IPS DF 6.9 (cell line): Measurements from ENCODE around the gene MIA2.
"Not testable (repeated sequence)": the region's sequence is repeated elsewhere in the genome, so short reads cannot be mapped to it uniquely, and the experiment has no call there.

ENCODE experiments used
- DNase-seq: peaks from one replicate; pipeline ENCODE4 v3.0.0-alpha.2; 2013; ENCODE audit warnings: low read depth, low spot score
- H3K27ac ChIP-seq: one replicate; pipeline ENCODE4 v1.5.1; 2013; ENCODE audit warnings: low read length, control low read depth
- H3K27me3 ChIP-seq: 2 replicates; pipeline ENCODE4 v1.6.1; 2013; ENCODE audit warnings: mild to moderate bottlenecking, low read length; ENCODE audit not compliant: control insufficient read depth, insufficient read depth
- H3K36me3 ChIP-seq: 2 replicates; pipeline ENCODE4 v1.6.1; 2013; ENCODE audit warnings: low read length; ENCODE audit not compliant: control insufficient read depth, insufficient read depth
- H3K4me1 ChIP-seq: 2 replicates; pipeline ENCODE4 v1.6.1; 2013; ENCODE audit warnings: low read length; ENCODE audit not compliant: control insufficient read depth, insufficient read depth
- H3K4me3 ChIP-seq: 2 replicates; pipeline ENCODE4 v1.5.1; 2013; ENCODE audit warnings: mild to moderate bottlenecking, low read length
- H3K9me3 ChIP-seq: 2 replicates; pipeline ENCODE4 v1.6.1; 2013; ENCODE audit warnings: low read length, inconsistent platforms; ENCODE audit not compliant: control insufficient read depth, insufficient read depth
- WGBS: extraction: QIAGEN DNeasy Blood & Tissue Kit; methylation state at CpG from one replicate; pipeline ENCODE4 v1.1.7; 2013; ENCODE audit warnings: mixed read lengths, missing lambda C conversion rate; ENCODE audit not compliant: insufficient read length, insufficient coverage; 5-methylcytosine and 5-hydroxymethylcytosine counted together

Gene MIA2

GRCh38 chr14:39260161-39260560 is 26.4 kb downstream of the MIA2 start:
- H3K36me3 ChIP-seq, H3K4me3 ChIP-seq, DNase-seq, H3K27me3 ChIP-seq, H3K9me3 ChIP-seq, H3K27ac ChIP-seq, H3K4me1 ChIP-seq: not testable (repeated sequence)
- WGBS, result no CpG with 5 or more reads among the region's 3 CpGs

GRCh38 chr14:39262214-39262613 is 28.5 kb downstream of the MIA2 start:
- not testable (repeated sequence) for H3K4me3 ChIP-seq, H3K9me3 ChIP-seq, H3K4me1 ChIP-seq, H3K27me3 ChIP-seq, H3K36me3 ChIP-seq, H3K27ac ChIP-seq, DNase-seq
- WGBS, result no CpG with 5 or more reads among the region's 1 CpG

- no peaks in the 10 kb centered on the region for H3K9me3 ChIP-seq
- no peak overlapping the region for H3K27ac ChIP-seq
- no peaks in the 10 kb centered on the region for H3K36me3 ChIP-seq
- no peaks in the 10 kb centered on the region for H3K27me3 ChIP-seq
- WGBS, result no CpG with 5 or more reads among the region's 7 CpGs
- H3K4me3 ChIP-seq, result no peak overlapping the region
- DNase-seq, result no peak
- no peaks in the 10 kb centered on the region for H3K4me1 ChIP-seq
These were observed 30.3 kb downstream of the MIA2 start for GRCh38 chr14:39264057-39264456.

GRCh38 chr14:39264558-39264957 is 30.8 kb downstream of the MIA2 start:
- no peak for DNase-seq
- H3K4me3 ChIP-seq, result no peak overlapping the region
- no peak overlapping the region for H3K27ac ChIP-seq
- no peaks in the 10 kb centered on the region for H3K9me3 ChIP-seq
- no peaks in the 10 kb centered on the region for H3K36me3 ChIP-seq
- H3K27me3 ChIP-seq, result no peaks in the 10 kb centered on the region
- no peaks in the 10 kb centered on the region for H3K4me1 ChIP-seq
- no CpG with 5 or more reads among the region's 1 CpG for WGBS

GRCh38 chr14:39265033-39265432 is 31.3 kb downstream of the MIA2 start:
- no peak for DNase-seq
- Histone ChIP-seq H3K27me3 (no peaks in the 10 kb centered on the region), H3K4me1 (no peaks in the 10 kb centered on the region), H3K9me3 (no peaks in the 10 kb centered on the region), H3K4me3 (no peak overlapping the region), H3K36me3 (no peaks in the 10 kb centered on the region), H3K27ac (no peak overlapping the region)
- WGBS, result no CpG with 5 or more reads among the region's 2 CpGs

GRCh38 chr14:39265806-39266524 is 32.2 kb downstream of the MIA2 start:
- H3K4me3 ChIP-seq, result peak overlapping the region; percentile 43; the same call in 1 of the 2 replicates
- no CpG with 5 or more reads among the region's 14 CpGs for WGBS
- H3K9me3 ChIP-seq, result no peaks in the 10 kb centered on the region
- no peak for DNase-seq
- no peaks in the 10 kb centered on the region for H3K4me1 ChIP-seq
- no peaks in the 10 kb centered on the region for H3K36me3 ChIP-seq
- no peaks in the 10 kb centered on the region for H3K27me3 ChIP-seq
- no peak overlapping the region for H3K27ac ChIP-seq

- Histone ChIP-seq H3K4me1 (no peaks in the 10 kb centered on the region), H3K36me3 (no peaks in the 10 kb centered on the region), H3K27ac (no peak overlapping the region), H3K4me3 (peak overlapping the region; percentile 43; the same call in 1 of the 2 replicates), H3K27me3 (no peaks in the 10 kb centered on the region), H3K9me3 (no peaks in the 10 kb centered on the region)
- no peak for DNase-seq
- no CpG with 5 or more reads among the region's 31 CpGs for WGBS
These were observed 32.8 kb downstream of the MIA2 start for GRCh38 chr14:39266525-39266870.

GRCh38 chr14:39266871-39267607 is 33.3 kb downstream of the MIA2 start:
- Histone ChIP-seq H3K4me3 (peak overlapping the region; percentile 43), H3K27ac (no peak overlapping the region), H3K27me3 (no peaks in the 10 kb centered on the region), H3K36me3 (no peaks in the 10 kb centered on the region), H3K9me3 (no peaks in the 10 kb centered on the region), H3K4me1 (no peaks in the 10 kb centered on the region)
- WGBS, result no CpG with 5 or more reads among the region's 70 CpGs
- DNase-seq, result no peak

GRCh38 chr14:39267608-39268005 is 33.9 kb downstream of the MIA2 start:
- no peaks in the 10 kb centered on the region for H3K4me1 ChIP-seq

GRCh38 chr14:39268393-39268792 is 34.7 kb downstream of the MIA2 start:
- Histone ChIP-seq H3K27me3 (no peaks in the 10 kb centered on the region), H3K4me1 (no peaks in the 10 kb centered on the region), H3K36me3 (no peaks in the 10 kb centered on the region), H3K9me3 (no peaks in the 10 kb centered on the region), H3K27ac (no peak overlapping the region), H3K4me3 (no peak overlapping the region)
- no CpG with 5 or more reads among the region's 2 CpGs for WGBS
- DNase-seq, result no peak

More at GRCh38 chr14:39267608-39268005, 33.9 kb downstream of the MIA2 start:
- no peaks in the 10 kb centered on the region for H3K9me3 ChIP-seq
- no peak overlapping the region for H3K27ac ChIP-seq
- no peak for DNase-seq
- H3K36me3 ChIP-seq, result no peaks in the 10 kb centered on the region
- no CpG with 5 or more reads among the region's 16 CpGs for WGBS
- no peaks in the 10 kb centered on the region for H3K27me3 ChIP-seq
- peak overlapping the region; percentile 43 for H3K4me3 ChIP-seq
